HG02840 (cell line): ENCODE results near the gene KIDINS220.

Experiments
- ATAC-seq: cut with Tn5 transposase; IDR thresholded peaks from one replicate; pipeline ENCODE4 v1.9.1; 2021; ENCODE audit warnings: mild to moderate bottlenecking, moderate library complexity, moderate number of reproducible peaks; ENCODE audit not compliant: unreplicated experiment, low FRiP score

Gene KIDINS220

GRCh38 chr2:8853426-8853825, 16.0 kb upstream of the KIDINS220 start:
- no peak for ATAC-seq

- no peak for ATAC-seq
Observed at GRCh38 chr2:8851811-8852560, 14.6 kb upstream of the KIDINS220 start.

- no peak for ATAC-seq
Observed at GRCh38 chr2:8850845-8851487, 13.6 kb upstream of the KIDINS220 start.

DNA sequence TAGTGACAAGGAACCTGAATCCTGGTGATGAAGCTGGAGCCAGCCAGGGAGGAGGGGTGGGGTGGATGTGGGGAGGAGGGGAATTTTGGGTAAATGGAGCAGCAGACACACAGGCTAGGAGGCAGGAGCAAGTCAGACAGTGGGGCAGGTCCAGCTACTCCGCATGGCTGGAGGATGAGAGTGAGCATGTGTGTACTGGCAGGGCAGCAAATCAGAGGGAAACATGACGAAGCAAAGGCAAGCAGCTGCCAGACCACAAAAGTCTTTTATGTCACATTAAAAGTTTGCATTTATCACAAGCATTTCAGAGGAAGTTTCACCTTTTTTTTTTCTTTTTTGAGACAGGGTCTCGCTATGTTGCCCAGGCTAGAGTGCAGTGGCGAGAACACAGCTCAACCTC, 11.9 kb upstream of the KIDINS220 start:
- ATAC-seq, result no peak

- ATAC-seq, result no peak
Observed at GRCh38 chr2:8848328-8849100, 11.1 kb upstream of the KIDINS220 start.

- ATAC-seq, result no peak
Observed at GRCh38 chr2:8847400-8847799, 10.0 kb upstream of the KIDINS220 start.

DNA sequence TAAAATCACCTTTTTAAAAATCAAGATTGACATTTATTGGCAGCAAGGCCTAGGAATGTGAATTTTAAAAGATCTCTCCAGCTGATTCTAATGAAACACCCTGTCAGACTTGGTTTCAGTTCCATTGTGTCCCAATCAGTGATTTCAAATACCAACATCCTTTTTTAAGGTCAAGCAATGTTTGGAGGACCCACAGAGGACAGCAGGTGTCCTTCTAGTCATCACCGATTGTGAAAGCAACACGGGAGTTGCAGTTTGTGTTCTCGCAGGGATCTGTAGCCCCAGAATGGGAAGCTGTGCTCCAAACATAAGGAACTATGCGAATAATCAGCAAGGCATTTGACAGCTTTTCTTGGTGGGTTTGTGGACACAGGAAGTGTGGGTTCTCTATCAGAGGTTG, 4.5 kb upstream of the KIDINS220 start:
- ATAC-seq, result no peak

DNA sequence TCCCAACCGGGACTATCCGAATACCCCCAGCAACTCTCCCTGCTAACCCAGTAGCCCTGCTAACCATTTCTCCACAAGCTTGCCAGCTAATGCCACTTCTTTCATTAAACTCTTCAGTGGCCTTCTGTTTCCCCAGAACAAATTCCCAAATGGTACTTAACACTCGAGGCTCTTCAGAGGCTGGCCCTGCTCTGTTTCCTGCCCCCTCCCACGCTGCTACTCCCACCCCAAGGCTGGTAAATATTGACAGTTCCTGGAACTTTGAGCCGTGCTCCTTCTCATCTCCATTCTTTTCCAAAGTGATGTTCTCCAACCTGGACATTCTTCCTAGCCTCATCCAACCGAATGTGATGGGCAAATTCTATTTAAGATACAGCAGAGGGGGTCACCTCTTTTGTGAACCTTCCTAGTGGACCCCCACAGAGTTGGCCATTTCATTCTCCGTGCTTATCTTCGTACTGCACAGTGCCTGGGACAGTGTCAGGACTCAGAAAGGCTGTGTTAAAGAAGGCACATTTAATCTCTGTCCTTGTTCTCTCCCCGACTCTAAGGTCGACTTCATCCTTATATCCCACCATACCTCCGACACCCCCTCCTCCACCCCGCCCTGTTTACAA, 3.2 kb upstream of the KIDINS220 start:
- no peak for ATAC-seq

DNA sequence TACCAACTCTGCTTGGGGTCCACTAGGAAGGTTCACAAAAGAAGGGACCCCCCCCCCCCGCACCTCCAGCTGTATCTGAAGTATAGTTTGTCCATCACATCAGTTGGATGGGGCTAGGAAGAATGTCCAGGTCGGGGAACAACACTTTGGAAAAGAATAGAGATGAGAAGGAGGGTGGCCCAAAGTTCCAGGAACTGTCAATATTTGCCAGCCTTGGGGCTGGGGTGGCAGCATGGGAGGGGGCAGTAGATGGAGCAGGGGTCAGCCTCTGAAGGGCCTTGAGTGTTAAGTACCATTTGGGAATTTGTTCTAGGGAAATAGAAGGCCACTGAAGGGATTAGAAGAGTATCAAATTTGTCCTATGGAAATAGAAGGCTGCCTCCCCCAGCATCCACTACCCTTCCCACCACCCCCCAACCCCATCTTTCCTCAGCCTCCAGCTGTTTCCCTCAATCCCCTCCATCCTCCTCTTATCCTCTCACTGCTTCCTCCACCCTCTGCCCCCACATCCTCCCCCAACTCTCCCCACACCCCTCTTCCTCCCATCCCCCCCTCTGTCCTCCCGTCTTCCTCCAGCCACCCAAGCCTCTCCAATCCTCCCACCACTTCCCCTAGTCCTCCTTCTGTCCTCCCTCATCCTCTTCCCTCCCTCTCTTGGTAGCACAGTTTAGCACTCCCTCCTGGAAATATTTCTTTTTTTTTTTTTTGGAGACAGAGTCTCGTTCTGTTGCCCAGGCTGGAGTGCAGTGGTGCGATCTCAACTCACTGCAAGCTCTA, 2.0 kb upstream of the KIDINS220 start:
- no peak for ATAC-seq

DNA sequence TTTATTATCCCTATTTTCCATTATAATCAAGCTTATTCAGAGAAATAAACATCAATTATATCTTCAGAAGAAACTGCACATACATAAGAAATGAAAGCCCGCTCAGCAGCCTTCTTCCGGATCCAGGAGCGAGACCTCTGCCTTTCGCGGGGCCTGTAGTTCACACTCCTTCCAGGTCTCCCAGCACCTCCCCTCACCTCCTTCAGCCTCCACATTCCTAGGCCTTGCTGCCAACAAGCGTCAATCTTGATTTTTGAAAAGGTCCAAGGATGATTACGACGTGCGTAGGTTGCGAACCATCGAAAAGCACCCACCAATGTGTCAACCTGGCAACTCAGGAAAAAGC, 355 bp upstream of the KIDINS220 start:
- ATAC-seq, result no peak

DNA sequence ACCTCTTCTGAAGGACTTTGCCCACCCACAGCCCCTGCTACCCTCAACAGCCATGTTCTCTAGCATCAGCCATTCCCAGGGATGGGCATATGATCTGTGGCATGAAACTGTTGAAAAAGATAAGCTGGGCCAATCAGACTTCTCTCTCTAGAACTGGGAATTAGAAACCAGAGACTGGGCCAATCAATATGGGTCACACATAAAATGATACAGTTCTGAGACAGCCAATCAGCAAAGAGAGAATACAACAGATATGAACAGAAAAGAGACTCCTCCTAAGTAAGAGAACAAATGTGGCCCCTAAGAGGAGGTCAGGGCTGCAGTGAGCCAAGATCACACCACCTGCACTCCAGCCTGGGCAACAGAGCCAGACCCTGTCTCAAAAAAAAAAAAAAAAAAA, 2.1 kb downstream of the KIDINS220 start:
- no peak for ATAC-seq

DNA sequence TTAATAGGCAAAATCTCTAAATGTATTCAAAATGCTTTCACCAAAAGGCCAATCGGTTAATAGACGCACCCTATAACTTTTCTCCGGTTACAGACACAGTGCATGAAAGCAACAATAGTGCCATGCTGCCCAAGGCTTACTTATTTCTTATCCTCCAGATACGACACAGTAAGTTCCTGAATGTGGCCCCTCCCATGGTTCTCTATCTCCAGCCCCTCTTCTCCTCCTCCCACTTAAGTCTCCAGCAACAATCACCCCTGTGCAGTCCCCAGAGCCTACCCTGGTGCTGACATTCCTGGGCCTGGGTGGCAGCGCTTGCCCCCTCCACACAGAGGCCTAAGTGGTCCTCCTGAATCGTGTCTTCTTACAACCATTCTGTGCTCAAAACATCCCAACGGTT, 3.6 kb downstream of the KIDINS220 start:
- ATAC-seq, result no peak

GRCh38 chr2:8831516-8831915, 5.9 kb downstream of the KIDINS220 start:
- ATAC-seq, result no peak

GRCh38 chr2:8827729-8828128, 9.7 kb downstream of the KIDINS220 start:
- ATAC-seq, result no peak

GRCh38 chr2:8822218-8822617, 15.2 kb downstream of the KIDINS220 start:
- ATAC-seq, result no peak

DNA sequence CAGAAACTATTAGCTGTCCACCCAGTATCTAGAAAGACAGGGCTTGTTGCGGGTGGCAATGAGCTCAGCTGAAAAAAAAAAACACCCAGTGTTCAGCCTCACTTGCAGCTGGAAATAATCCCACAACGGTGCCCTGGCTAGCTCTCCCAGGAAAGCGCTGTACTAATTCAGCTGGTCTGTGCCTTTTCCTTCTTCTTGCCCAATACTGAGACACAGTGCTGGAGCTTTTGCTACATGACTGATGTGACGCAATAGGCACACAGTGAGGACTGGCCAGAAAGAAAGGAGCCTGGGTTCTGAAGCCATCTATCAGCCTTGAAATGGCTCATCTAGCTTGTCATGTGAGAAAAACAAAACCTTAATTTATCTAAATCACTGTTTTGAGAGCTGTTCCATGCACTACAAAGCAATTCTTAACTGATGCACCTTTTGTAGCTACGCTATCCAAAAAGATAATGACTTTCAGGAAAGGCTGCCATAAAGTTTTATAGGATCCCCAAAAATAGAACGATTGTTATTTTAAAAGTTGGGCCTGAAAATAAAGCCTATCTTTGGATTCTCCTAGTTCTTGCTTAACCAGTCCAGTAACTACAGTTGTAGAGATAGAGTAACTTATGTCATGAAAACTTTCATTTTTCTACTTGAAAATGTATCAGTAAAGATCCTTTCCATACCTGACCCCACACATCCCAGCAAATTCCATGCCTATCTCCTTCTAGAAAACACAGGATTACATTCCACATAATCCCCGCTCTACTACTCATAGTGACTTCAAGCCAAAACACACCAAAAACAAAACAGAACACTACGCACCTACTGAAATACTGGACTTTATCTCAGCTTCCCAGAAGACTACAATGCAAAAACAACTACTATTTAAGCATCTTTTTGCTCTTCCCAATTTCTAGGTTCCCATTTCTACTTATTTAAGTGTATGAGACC, 15.9 kb downstream of the KIDINS220 start:
- no peak for ATAC-seq

DNA sequence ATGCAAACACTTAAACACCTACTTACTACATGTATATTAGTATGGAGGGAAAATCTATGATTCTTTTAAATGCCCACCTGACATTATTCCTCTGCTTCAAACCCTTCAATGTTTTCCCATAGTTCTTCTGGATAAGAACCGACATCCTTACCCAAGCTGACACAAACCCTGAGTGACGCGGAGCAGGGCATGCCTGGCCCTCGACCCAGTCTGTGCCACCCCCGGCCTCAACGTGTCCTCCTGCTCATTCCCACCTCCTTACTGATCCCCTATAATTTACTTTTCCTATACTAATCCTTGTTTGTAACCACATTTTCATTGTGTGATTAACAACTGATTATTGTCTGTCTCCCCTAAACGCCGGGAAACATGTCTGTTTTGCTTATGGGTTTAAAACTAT, 17.5 kb downstream of the KIDINS220 start:
- ATAC-seq, result no peak

DNA sequence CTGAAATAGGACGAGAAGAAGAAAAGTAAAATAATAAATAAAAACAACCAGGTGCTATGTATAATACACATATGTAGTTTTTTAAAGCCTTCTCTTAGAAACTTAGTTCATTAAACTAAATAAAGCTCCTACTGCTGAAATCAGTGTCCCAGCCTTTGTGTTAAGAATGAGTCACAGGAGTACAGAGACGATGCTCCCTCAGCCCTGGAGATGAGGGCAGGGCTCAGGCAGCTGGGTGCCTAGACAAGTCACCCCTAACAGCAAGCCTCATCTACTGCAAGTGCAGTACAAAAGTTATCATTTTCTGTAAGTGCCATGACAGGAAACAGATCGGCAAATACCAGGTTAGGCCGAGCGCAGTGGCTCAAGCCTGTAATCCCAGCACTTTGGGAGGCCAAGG, 18.2 kb downstream of the KIDINS220 start:
- no peak for ATAC-seq

GRCh38 chr2:8817221-8817620, 20.2 kb downstream of the KIDINS220 start:
- ATAC-seq, result no peak
